H1 (cell line): ENCODE results near the gene PSD. TPM values are rescaled to one million over a fixed set of nuclear protein-coding genes. Genes with fewer than 3 reads are reported as not detected.

Source experiments
- CTCF ChIA-PET: fragments of 300-600 bp; sonication (Branson Sonifier 250); formaldehyde crosslinking; loops from one replicate; lab custom pipeline; 2021; ENCODE audit not compliant: partially characterized antibody; lab: Charles Lee
- POLR2A ChIA-PET: fragments of 300-600 bp; sonication (Branson Sonifier 250); formaldehyde crosslinking; loops from one replicate; lab custom pipeline; 2021; ENCODE audit warnings: inconsistent platforms; ENCODE audit not compliant: partially characterized antibody; lab: Charles Lee
- DNase-seq, 2 experiments: peaks; one replicate each; pipeline versions ENCODE4 v3.0.0 to v3.0.0-alpha.2; 2010 to 2022; ENCODE audit warnings: low spot score in 2 of 2, low read depth in 1 of 2, mixed read lengths in 1 of 2
- FAIRE-seq: peaks from 2 replicates; lab custom pipeline; 2011; peaks lifted over from hg19 to GRCh38; lab: Jason Lieb, UNC
- H2AFZ ChIP-seq: 2 replicates; pipeline ENCODE4 v1.8.1; 2012; ENCODE audit warnings: low read length, inconsistent platforms
- H2AK5ac ChIP-seq: 2 replicates; pipeline ENCODE4 v1.6.1; 2013; ENCODE audit warnings: low read depth, low read length
- H2BK120ac ChIP-seq: replicated peaks from 2 replicates; pipeline ENCODE3; 2013; ENCODE audit warnings: low read depth, low read length, inconsistent platforms
- H2BK12ac ChIP-seq: 2 replicates; pipeline ENCODE4 v1.6.1; 2013; ENCODE audit warnings: low read depth, low read length
- H2BK15ac ChIP-seq: 2 replicates; pipeline ENCODE4 v1.6.1; 2013; ENCODE audit warnings: low read length
- H2BK20ac ChIP-seq: 2 replicates; pipeline ENCODE4 v1.6.1; 2013; ENCODE audit warnings: low read length
- H2BK5ac ChIP-seq: 2 replicates; pipeline ENCODE4 v1.6.1; 2013; ENCODE audit warnings: low read depth, low read length
- H3K14ac ChIP-seq: 2 replicates; pipeline ENCODE4 v1.6.1; 2013; ENCODE audit warnings: inconsistent platforms; ENCODE audit not compliant: insufficient read length
- H3K18ac ChIP-seq: 2 replicates; pipeline ENCODE4 v1.6.1; 2013; ENCODE audit warnings: low read length; ENCODE audit errors: extremely low read depth
- H3K23ac ChIP-seq: 2 replicates; pipeline ENCODE4 v1.6.1; 2013; ENCODE audit warnings: inconsistent platforms; ENCODE audit not compliant: insufficient read length
- H3K23me2 ChIP-seq: 2 replicates; pipeline ENCODE4 v1.6.1; 2013; ENCODE audit warnings: low read depth, low read length
- H3K27ac ChIP-seq: 2 replicates; pipeline ENCODE4 v1.6.1; 2011; ENCODE audit warnings: low read depth, low read length, inconsistent platforms
- H3K27me3 ChIP-seq, 4 experiments: replicated peaks in 1 of 4; 1 replicate in 1 of 4; 2 replicates in 3 of 4; pipeline versions ENCODE4 v1.6.1 to v1.8.1; 2011 to 2013; ENCODE audit warnings: low read length in 3 of 4, mild to moderate bottlenecking in 3 of 4, inconsistent platforms in 2 of 4, mixed read lengths in 2 of 4, moderate library complexity in 1 of 4; ENCODE audit not compliant: control insufficient read depth in 3 of 4, insufficient read depth in 3 of 4; ENCODE audit errors: extremely low read depth in 1 of 4
- H3K36me3 ChIP-seq, 4 experiments: 2 replicates each; pipeline versions ENCODE4 v1.6.1 to v1.8.1; 2011 to 2013; ENCODE audit warnings: mild to moderate bottlenecking in 4 of 4, low read length in 3 of 4, moderate library complexity in 2 of 4, control low read depth in 1 of 4, inconsistent platforms in 1 of 4; ENCODE audit not compliant: insufficient read depth in 4 of 4, control insufficient read depth in 2 of 4
- H3K4ac ChIP-seq: replicated peaks from 2 replicates; pipeline ENCODE3; 2013; ENCODE audit warnings: low read length, low read depth, mixed read lengths, inconsistent platforms; ENCODE audit not compliant: insufficient read length
- H3K4me1 ChIP-seq, 4 experiments: replicated peaks in 1 of 4; 1 replicate in 1 of 4; 2 replicates in 3 of 4; pipeline versions ENCODE4 v1.6.1 to v1.8.1; 2011 to 2013; ENCODE audit warnings: low read length in 3 of 4, inconsistent platforms in 2 of 4, mixed read lengths in 1 of 4; ENCODE audit not compliant: insufficient read depth in 4 of 4, control insufficient read depth in 3 of 4
- H3K4me2 ChIP-seq, 2 experiments: 2 replicates each; pipeline versions ENCODE4 v1.6.1 to v1.8.1; 2011 to 2013; ENCODE audit warnings: low read depth in 2 of 2, low read length in 2 of 2, control low read depth in 1 of 2, inconsistent platforms in 1 of 2, mild to moderate bottlenecking in 1 of 2; ENCODE audit not compliant: insufficient read depth in 1 of 2
- H3K4me3 ChIP-seq, 4 experiments: fragments of 200-600, 300-600 bp in 1 of 4; sonication (generic), shearing (Covaris generic), sonication (Bioruptor Twin) in 1 of 4; 2 replicates each; pipeline versions ENCODE4 v1.5.1 to v1.8.1; 2011 to 2016; ENCODE audit warnings: low read length in 4 of 4, low read depth in 3 of 4, control low read depth in 2 of 4, inconsistent platforms in 2 of 4, mild to moderate bottlenecking in 2 of 4, mixed read lengths in 1 of 4, moderate library complexity in 1 of 4; ENCODE audit not compliant: insufficient read depth in 2 of 4; ENCODE audit errors: extremely low read depth in 1 of 4
- H3K56ac ChIP-seq: replicated peaks from 2 replicates; pipeline ENCODE3; 2013; ENCODE audit warnings: low read depth, mild to moderate bottlenecking, mixed read lengths, low read length, inconsistent platforms; ENCODE audit not compliant: insufficient read length
- H3K79me1 ChIP-seq: 2 replicates; pipeline ENCODE4 v1.6.1; 2013; ENCODE audit warnings: low read depth, low read length, control low read depth
- H3K79me2 ChIP-seq, 2 experiments: 2 replicates each; pipeline versions ENCODE4 v1.6.1 to v1.8.1; 2012 to 2013; ENCODE audit warnings: low read length in 2 of 2, mild to moderate bottlenecking in 2 of 2, inconsistent platforms in 1 of 2; ENCODE audit not compliant: insufficient read depth in 2 of 2, control insufficient read depth in 1 of 2
- H3K9ac ChIP-seq, 4 experiments: replicated peaks in 1 of 4; 1 replicate in 1 of 4; 2 replicates in 3 of 4; pipeline versions ENCODE4 v1.6.1 to v1.8.1; 2011 to 2013; ENCODE audit warnings: low read depth in 3 of 4, low read length in 3 of 4, control low read depth in 2 of 4, mild to moderate bottlenecking in 2 of 4, moderate library complexity in 2 of 4, inconsistent platforms in 1 of 4; ENCODE audit errors: extremely low read depth in 1 of 4
- H3K9me3 ChIP-seq, 2 experiments: 2 replicates each; pipeline versions ENCODE4 v1.6.1 to v1.8.1; 2012 to 2013; ENCODE audit warnings: mild to moderate bottlenecking in 2 of 2, moderate library complexity in 2 of 2, control low read depth in 1 of 2, inconsistent platforms in 1 of 2, low read depth in 1 of 2, low read length in 1 of 2, mixed read lengths in 1 of 2; ENCODE audit not compliant: insufficient read depth in 2 of 2
- H4K20me1 ChIP-seq, 2 experiments: replicated peaks in 1 of 2; 2 replicates each; pipeline versions ENCODE3 to v1.8.1; 2011 to 2013; ENCODE audit warnings: inconsistent platforms in 2 of 2, low read length in 2 of 2, mild to moderate bottlenecking in 1 of 2; ENCODE audit not compliant: insufficient read depth in 2 of 2, control insufficient read depth in 1 of 2
- H4K5ac ChIP-seq: 2 replicates; pipeline ENCODE4 v1.6.1; 2013; ENCODE audit warnings: low read length, low read depth, mixed read lengths, inconsistent platforms; ENCODE audit not compliant: insufficient read length
- H4K8ac ChIP-seq: 2 replicates; pipeline ENCODE4 v1.8.0; 2013; ENCODE audit warnings: mild to moderate bottlenecking, moderate library complexity, low read length, inconsistent platforms; ENCODE audit not compliant: insufficient read depth; ENCODE audit errors: extremely low read depth
- H4K91ac ChIP-seq: replicated peaks from 2 replicates; pipeline ENCODE3; 2013; ENCODE audit warnings: low read length, mixed read lengths, inconsistent platforms; ENCODE audit not compliant: insufficient read length
- CEBPB ChIP-seq: IDR thresholded peaks from 2 replicates; pipeline ENCODE4 v1.6.1; 2012; ENCODE audit warnings: low read depth, low read length
- KDM4A ChIP-seq: IDR thresholded peaks from one replicate; pipeline ENCODE4 v1.7.1; 2012; ENCODE audit warnings: low read depth, mild to moderate bottlenecking, moderate library complexity, low read length, inconsistent platforms; ENCODE audit not compliant: severe bottlenecking
- POLR2AphosphoS5 ChIP-seq: IDR thresholded peaks from 2 replicates; pipeline ENCODE4 v1.6.1; 2011; ENCODE audit warnings: low read depth, low read length
- SP1 ChIP-seq: IDR thresholded peaks from 2 replicates; pipeline ENCODE4 v1.6.1; 2011; ENCODE audit warnings: low read depth, low read length
- WGBS, 2 experiments: shearing (Covaris generic) in 1 of 2; methylation state at CpG; one replicate each; pipeline versions ENCODE4 v1.1.6 to v1.1.7; 2013 to 2015; ENCODE audit warnings: low lambda C conversion rate in 2 of 2, mixed read lengths in 2 of 2, inconsistent platforms in 1 of 2, low coverage in 1 of 2, missing lambda C conversion rate in 1 of 2; ENCODE audit not compliant: insufficient replicate concordance in 2 of 2, insufficient coverage in 1 of 2, insufficient read length in 1 of 2; ENCODE audit errors: extremely low coverage in 1 of 2, missing lambda C conversion rate in 1 of 2; 5-methylcytosine and 5-hydroxymethylcytosine counted together
- polyA plus RNA-seq, 7 experiments: library from polyadenylated mRNA; depleted of rRNA in 3 of 7; stranded (reverse) in 5 of 7; unstranded in 2 of 7; fragments of >200 nt in 5 of 7; fragments of 200-250 nt in 2 of 7; gene quantifications; 1 replicate in 5 of 7; 2 replicates in 1 of 7; 4 replicates in 1 of 7; pipeline versions ENCODE4 v1.2.1 to v1.2.3, GENCODE V29; 2011 to 2013; ENCODE audit warnings: missing spikeins in 2 of 7, mixed read lengths in 2 of 7
- total RNA-seq: library from RNA; stranded (reverse); fragmentation: NEBNext Ultra II Directional; extraction: Animal tissue kit (Norgen Biotek cat#: 25700); gene quantifications from 2 replicates; pipeline ENCODE4 v1.2.1, GENCODE V29; 2021

PSD gene
- total and polyA plus RNA-seq, 2 of the 8 experiments (the other 6 are each of a cell fraction or from before 2014, with no cell fraction given) = 5.4 to 6.0 TPM

DNA sequence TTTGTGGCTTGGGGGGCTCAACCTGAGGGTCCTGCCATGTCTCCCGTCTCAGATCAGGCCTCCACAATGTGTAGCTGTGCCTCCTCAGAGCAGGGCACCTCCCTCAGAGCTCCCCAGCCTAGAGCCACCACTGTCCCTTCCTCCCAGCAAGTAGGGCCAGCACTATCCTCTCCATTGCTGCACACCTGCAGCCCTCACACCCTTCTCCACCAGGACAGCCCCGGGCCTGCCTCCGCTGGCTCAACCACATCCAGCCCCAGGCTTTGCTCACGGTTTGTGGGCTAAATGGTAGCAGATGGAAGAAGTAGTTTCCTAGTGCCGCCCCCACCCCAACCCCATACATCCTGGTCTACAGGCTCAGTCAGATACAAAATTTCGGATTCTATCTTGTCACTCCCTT lies 13.0 kb downstream of the PSD start:
- POLR2A ChIA-PET = interaction anchor here (1.2 to 5.9 kb wide), 4 partner anchors 11 to 63 kb away, joined by 3 to 33 read pairs (median 4); partner anchors contain the start of gene NFKB2
- WGBS, 2 experiments = 86% methylated on average over 6 of the region's 6 CpGs; no CpG with 5 or more reads in 1 of the 2 experiments
- TF ChIP-seq SP1 (no peak), KDM4A (no peak), POLR2AphosphoS5 (0 out of 2 replicates have a peak, but pooled peaks have one; percentile 10), CEBPB (no peak)

More for the DNA sequence above, 13.0 kb downstream of the PSD start:
- Histone ChIP-seq H3K14ac (no peak overlapping the region), H2BK15ac (no peak overlapping the region), H3K79me1 (no peaks in the 10 kb centered on the region), H3K27ac (no peak overlapping the region), H3K23me2 (peaks cover 21% of the 10 kb centered on the region), H4K91ac (no peak overlapping the region), H4K5ac (no peak overlapping the region), H3K4me2 (no peak overlapping the region), H3K9ac (no peak overlapping the region), H4K8ac (no peak overlapping the region; the same call in 1 of the 2 replicates), H3K36me3 (peaks cover 2 to 13% (median 4%) of the 10 kb centered on the region in 4 experiments; a peak in 3 of 8 replicates), H2AK5ac (no peak overlapping the region), H3K56ac (no peak overlapping the region), H2BK20ac (no peak overlapping the region), H3K79me2 (no peaks in the 10 kb centered on the region), H2BK5ac (no peak overlapping the region), H2BK120ac (no peak overlapping the region), H2BK12ac (no peak overlapping the region), H2AFZ (no peak overlapping the region), H3K4me1 (peaks cover 6 to 15% (median 13%) of the 10 kb centered on the region in 4 experiments), H3K23ac (no peak overlapping the region), H3K9me3 (no peaks in the 10 kb centered on the region), H3K4ac (no peak overlapping the region), H3K27me3 (peaks cover 14 to 33% (median 32%) of the 10 kb centered on the region in 4 experiments), H3K18ac (no peak overlapping the region), H3K4me3 (no peak overlapping the region), H4K20me1 (peaks cover 0 to 8% of the 10 kb centered on the region in 2 experiments)
- DNase-seq (no peak), FAIRE-seq (no peak)
- CTCF ChIA-PET = interaction anchor here (0.9 to 16.4 kb wide), 13 partner anchors 8 to 185 kb away, joined by 3 to 357 read pairs (median 23); partner anchors contain the start of genes C10orf95, ELOVL3, FBXL15 and NFKB2
